ENCODE results near the gene B3GNT2.

B3GNT2 gene

DNA sequence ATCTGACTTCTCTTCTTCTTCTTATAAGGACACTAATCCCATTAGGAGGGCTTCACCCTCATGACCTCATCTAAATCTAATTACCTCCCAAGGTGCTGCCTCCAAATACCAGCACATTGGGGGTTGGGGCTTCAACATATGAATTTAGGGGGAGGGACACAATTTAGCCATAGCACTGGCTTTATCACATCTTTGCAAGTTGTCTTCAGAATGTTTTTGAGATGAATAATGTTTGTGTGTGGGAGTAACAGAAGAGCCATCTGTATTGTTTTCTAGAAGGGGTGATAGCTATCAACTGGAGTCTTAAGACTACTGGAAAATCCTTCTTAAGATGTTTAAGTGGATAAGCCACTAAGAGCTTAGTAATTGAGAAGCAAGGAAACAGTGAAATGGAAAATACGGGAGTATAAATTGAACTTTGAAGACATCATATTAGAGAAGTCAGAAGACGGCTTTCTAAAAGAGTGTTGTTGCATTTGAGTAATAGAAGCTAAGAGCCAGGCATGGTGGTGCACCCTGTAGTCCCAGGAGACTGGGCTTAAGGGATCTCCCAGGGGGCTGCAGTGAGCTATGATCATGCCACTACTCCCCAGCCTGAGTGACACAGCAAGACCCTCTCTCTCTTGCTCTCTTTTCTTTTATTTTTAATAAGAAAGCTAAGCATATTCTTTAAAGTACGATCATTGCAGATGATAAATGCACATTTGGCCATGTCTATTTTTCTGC is 32.6 kb upstream of the B3GNT2 start:
- TF ChIP-seq TAF1 (IDR thresholded peaks at IDR 0.05; ENCODE audit: borderline replicate concordance, low read depth, low read length): no peak
- no peak for TF ChIP-seq POLR2A (IDR thresholded peaks at IDR 0.05; ENCODE audit: low read depth, low read length)
- TF ChIP-seq POLR2AphosphoS5 (IDR thresholded peaks at IDR 0.05; ENCODE audit: low read depth, low read length): no peak
- DNase-seq (ENCODE audit: insufficient read length) (no peak), FAIRE-seq (no peak)

GRCh38 chr2:62163834-62164233 is 32.1 kb upstream of the B3GNT2 start:
- FAIRE-seq (no peak), DNase-seq (ENCODE audit: insufficient read length) (no peak)
- TF ChIP-seq POLR2AphosphoS5 (IDR thresholded peaks at IDR 0.05; ENCODE audit: low read depth, low read length) (no peak), TAF1 (IDR thresholded peaks at IDR 0.05; ENCODE audit: borderline replicate concordance, low read depth, low read length) (no peak), POLR2A (IDR thresholded peaks at IDR 0.05; ENCODE audit: low read depth, low read length) (no peak)

GRCh38 chr2:62175728-62176127 is 20.2 kb upstream of the B3GNT2 start:
- TF ChIP-seq POLR2AphosphoS5 (IDR thresholded peaks at IDR 0.05; ENCODE audit: low read depth, low read length): no peak
- no peak for TF ChIP-seq TAF1 (IDR thresholded peaks at IDR 0.05; ENCODE audit: borderline replicate concordance, low read depth, low read length)
- no peak for TF ChIP-seq POLR2A (IDR thresholded peaks at IDR 0.05; ENCODE audit: low read depth, low read length)
- DNase-seq (ENCODE audit: insufficient read length): no peak

DNA sequence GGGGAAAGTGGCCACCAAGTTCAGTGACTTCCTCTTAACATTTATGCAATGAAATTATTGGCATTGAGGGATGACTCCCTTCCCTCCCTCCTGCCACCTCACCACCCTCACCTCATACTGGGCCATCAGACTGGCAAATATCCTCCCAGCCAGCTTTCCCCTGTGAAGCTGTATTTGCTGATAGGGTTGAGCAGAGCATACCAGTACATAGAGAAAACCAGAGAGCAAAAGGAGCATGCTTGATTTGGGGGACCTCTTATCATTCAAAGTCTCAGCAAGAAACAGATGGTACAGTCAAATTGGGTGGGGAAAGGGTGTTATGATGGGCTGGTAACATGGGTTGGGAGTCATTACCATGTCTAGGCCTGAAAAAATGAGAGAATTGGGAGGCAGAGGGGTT is 19.1 kb upstream of the B3GNT2 start:
- TF ChIP-seq POLR2A (IDR thresholded peaks at IDR 0.05; ENCODE audit: low read depth, low read length) (no peak), POLR2AphosphoS5 (IDR thresholded peaks at IDR 0.05; ENCODE audit: low read depth, low read length) (no peak), TAF1 (IDR thresholded peaks at IDR 0.05; ENCODE audit: borderline replicate concordance, low read depth, low read length) (no peak)
- FAIRE-seq: no peak
- no peak for DNase-seq (ENCODE audit: insufficient read length)

More at GRCh38 chr2:62175728-62176127, 20.2 kb upstream of the B3GNT2 start:
- FAIRE-seq: no peak

DNA sequence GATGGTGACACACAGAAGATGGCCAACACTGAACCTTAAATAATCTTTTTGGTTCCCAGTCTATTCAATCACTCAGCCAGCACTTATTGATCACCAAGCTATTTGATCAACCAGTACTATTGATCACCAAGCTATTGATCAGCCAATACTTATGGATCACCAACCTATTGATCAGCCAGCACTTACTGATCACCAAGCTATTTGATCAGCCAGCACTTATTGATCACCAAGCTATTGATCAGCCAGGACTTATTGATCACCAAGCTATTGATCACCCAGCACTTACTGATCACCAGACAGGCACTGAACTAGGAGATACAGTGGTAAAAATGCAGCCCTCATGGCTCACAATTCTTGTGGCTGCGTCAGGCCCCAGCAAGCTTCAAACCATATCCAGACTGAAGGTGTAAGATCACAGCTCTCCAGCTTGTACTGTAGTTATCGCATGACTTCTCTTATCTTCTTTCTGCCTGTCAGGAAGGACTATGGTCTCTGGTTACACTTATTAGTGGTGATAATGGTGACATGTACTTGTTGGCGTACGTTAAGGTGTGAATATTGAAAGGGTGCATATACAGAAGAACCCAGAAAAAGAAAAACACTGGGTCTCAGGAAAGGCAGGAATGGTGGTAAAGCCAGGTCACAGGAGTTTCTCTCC is 18.4 kb upstream of the B3GNT2 start:
- FAIRE-seq: no peak
- TF ChIP-seq POLR2AphosphoS5 (IDR thresholded peaks at IDR 0.05; ENCODE audit: low read depth, low read length): no peak
- TF ChIP-seq TAF1 (IDR thresholded peaks at IDR 0.05; ENCODE audit: borderline replicate concordance, low read depth, low read length): no peak
- TF ChIP-seq POLR2A (IDR thresholded peaks at IDR 0.05; ENCODE audit: low read depth, low read length): no peak
- DNase-seq (ENCODE audit: insufficient read length): no peak

GRCh38 chr2:62178741-62179271 is 17.1 kb upstream of the B3GNT2 start:
- DNase-seq (ENCODE audit: insufficient read length) (no peak), FAIRE-seq (no peak)
- no peak for TF ChIP-seq TAF1 (IDR thresholded peaks at IDR 0.05; ENCODE audit: borderline replicate concordance, low read depth, low read length)
- TF ChIP-seq POLR2AphosphoS5 (IDR thresholded peaks at IDR 0.05; ENCODE audit: low read depth, low read length): no peak
- no peak for TF ChIP-seq POLR2A (IDR thresholded peaks at IDR 0.05; ENCODE audit: low read depth, low read length)

GRCh38 chr2:62180975-62181374 is 14.9 kb upstream of the B3GNT2 start:
- FAIRE-seq: no peak
- DNase-seq (ENCODE audit: insufficient read length): no peak
- TF ChIP-seq TAF1 (IDR thresholded peaks at IDR 0.05; ENCODE audit: borderline replicate concordance, low read depth, low read length) (no peak), POLR2A (IDR thresholded peaks at IDR 0.05; ENCODE audit: low read depth, low read length) (no peak)

DNA sequence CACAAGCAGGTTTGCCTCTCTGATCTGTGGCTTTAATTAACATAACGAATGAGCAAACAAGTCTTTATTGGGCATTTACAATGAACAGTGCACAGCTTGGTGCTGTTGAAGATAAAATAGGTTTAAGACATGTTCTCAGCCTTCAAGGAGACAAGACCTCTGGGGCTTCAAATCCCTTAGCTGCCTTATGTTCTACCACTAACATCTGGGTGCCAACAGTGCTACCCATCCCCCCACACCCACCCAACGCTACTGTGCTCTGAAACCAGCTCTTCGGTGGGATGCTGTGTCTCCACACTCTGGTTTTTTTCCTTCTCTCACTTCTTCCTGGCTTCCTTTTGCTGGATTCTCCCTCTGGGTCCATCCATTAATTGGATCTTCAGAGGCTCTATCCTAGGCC is 14.1 kb upstream of the B3GNT2 start:
- DNase-seq (ENCODE audit: insufficient read length) (no peak), FAIRE-seq (no peak)
- TF ChIP-seq POLR2AphosphoS5 (IDR thresholded peaks at IDR 0.05; ENCODE audit: low read depth, low read length) (no peak), POLR2A (IDR thresholded peaks at IDR 0.05; ENCODE audit: low read depth, low read length) (no peak), TAF1 (IDR thresholded peaks at IDR 0.05; ENCODE audit: borderline replicate concordance, low read depth, low read length) (no peak)

- no peak for DNase-seq (ENCODE audit: insufficient read length)
- TF ChIP-seq TAF1 (IDR thresholded peaks at IDR 0.05; ENCODE audit: borderline replicate concordance, low read depth, low read length) (no peak), POLR2AphosphoS5 (IDR thresholded peaks at IDR 0.05; ENCODE audit: low read depth, low read length) (no peak), POLR2A (IDR thresholded peaks at IDR 0.05; ENCODE audit: low read depth, low read length) (no peak)
- no peak for FAIRE-seq
Measured at GRCh38 chr2:62184512-62185230, 11.2 kb upstream of the B3GNT2 start.

DNA sequence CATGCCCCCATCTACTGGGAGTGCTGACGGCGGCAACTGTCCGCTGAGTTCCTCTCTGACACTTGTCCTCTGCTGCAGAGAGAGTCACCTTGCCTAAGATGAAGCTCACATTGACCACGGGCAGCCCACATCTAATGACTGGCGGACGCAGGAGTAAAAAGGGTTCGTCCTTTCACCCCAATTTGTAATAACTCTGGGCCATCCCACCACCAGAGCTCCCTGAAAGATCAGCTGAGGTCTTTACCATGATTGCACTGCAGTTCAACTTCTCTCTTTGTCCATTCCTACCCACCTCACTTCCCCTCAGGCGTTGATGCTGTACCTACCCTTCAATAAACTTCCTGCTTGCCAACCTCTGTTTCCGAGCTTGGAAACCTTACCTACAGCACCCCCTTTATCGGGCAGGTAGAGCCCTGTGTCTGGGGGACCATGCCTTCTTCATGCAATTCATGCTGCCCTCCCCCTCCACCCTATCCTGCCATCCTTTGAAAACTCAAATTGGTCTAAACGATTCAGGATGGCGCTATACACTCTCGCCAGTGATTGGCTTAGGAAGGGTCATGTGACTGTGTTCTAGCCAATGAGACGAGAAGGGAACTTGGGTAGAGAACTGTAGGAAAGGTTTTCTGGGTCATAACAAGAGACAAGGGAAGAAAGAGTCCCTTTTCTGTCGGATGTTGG is 10.3 kb upstream of the B3GNT2 start:
- no peak for FAIRE-seq

More for the DNA sequence above, 10.3 kb upstream of the B3GNT2 start:
- TF ChIP-seq TAF1 (IDR thresholded peaks at IDR 0.05; ENCODE audit: borderline replicate concordance, low read depth, low read length) (no peak), POLR2AphosphoS5 (IDR thresholded peaks at IDR 0.05; ENCODE audit: low read depth, low read length) (no peak), POLR2A (IDR thresholded peaks at IDR 0.05; ENCODE audit: low read depth, low read length) (no peak)
- DNase-seq (ENCODE audit: insufficient read length): no peak

Measured in GM12892 (cell line).